NOMO-1 treated with DMSO at 0.1 percent for 48 hours (cell line): ENCODE measurements around the gene TMEM143.
"Not testable (repeated sequence)": the region's sequence is repeated elsewhere in the genome, so short reads cannot be mapped to it uniquely, and the experiment has no call there.

Experiments used
- DNase-seq: peaks from one replicate; lab custom pipeline; 2025; ENCODE audit not compliant: unreplicated experiment; lab: John Stamatoyannopoulos, UW

The TMEM143 gene

GRCh38 chr19:48297975-48298374, 65.8 kb downstream of the TMEM143 start:
- no peak for DNase-seq

- DNase-seq: no peak
Observed at GRCh38 chr19:48296963-48297734, 66.6 kb downstream of the TMEM143 start.

DNA sequence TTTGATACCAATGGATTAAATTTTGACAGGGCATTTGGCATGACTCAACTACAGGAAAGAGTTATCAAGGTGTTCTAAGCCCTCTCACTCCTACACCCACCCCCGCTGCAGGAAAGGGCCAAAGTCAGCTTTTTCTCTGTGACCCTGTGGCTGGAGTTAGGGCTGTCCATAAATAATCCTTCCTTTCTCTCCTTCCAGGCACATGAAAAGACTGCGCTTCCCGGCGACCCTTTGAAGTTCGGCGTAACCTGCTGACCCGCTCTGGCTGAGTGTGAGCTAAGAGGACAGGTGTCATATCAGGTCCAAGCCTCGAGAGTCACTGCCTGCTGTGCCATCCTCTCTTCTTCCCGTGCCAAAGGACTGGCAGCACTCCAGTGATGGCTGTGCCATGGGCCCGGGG, 68.3 kb downstream of the TMEM143 start:
- DNase-seq: no peak

DNA sequence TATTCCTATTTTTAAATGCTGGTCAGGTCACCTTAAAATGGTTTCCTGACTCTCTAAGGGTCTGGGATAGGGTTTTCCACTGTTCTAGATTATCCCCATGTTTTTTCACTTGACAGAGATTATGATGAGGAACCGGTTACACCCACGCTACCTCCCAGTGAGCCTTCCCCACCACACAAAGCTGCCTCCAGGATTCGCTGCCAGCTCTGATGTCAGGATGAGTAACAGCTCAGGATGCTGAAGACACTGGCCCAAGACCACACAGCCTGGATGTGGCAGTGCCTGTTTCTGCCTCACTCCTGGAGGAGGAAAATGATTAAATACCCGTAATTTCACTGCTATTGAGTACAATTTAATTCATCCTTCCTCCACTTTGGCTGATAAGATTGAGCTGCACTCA, 70.9 kb downstream of the TMEM143 start:
- no peak for DNase-seq

- not testable (repeated sequence) for DNase-seq
Observed at GRCh38 chr19:48291489-48291815, 72.3 kb downstream of the TMEM143 start.

GRCh38 chr19:48290771-48291488, 72.8 kb downstream of the TMEM143 start:
- DNase-seq: peak; percentile 31

DNA sequence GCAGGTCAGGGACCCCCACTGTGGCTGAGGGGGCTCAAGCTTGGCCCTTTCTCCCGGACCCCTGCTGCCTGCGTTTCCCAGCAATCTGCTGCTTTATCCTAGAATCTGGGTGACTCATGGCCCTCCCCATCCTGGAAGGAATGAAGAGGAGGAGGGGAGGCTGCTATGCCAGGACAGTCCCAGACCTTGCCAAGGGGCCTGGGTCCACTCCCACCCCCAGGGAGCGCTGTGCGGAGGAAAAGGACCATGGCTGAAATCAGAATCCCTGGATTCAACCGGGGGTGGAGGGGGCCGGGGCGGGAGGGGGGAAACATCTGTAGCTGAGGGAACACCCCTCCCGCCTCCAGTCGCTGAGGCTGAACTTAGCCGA, 73.4 kb downstream of the TMEM143 start:
- DNase-seq: no peak

DNA sequence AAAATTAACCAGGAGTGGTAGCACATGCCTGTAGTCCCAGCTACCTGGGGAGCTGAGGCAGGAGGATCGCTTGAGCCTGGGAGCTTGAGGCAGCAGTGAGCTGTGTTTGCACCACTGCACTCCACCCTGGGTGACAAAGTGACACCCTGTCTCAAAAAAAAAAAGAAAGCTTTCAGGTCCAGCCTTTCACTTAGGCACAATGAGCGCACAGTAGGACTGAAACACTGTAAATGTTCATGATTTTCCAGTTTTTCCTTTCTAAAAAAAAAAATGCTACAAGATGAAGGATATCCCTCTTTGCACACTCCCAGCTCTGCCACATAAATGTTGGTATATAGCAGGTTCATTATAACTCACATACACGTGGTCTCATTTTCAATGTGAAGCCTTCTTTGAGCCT, 76.0 kb downstream of the TMEM143 start:
- no peak for DNase-seq

DNA sequence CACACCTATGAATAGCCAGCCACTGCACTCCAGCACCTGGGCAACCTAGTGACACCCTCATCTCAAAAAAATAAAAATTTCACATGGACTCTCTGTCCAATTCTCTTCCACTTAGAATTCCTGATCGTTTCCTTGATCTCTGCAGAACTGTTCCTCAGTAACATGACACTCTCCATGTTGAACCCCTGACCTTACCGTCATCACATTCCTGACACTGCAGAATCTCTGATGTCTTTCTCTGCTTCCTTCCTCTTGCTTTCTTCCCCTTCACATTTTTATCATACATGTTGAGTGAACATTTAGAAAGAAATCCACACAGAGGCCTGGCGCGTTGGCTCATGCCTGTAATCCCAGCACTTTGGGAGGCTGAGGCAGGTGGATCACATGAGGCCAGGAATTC, 78.8 kb downstream of the TMEM143 start:
- no peak for DNase-seq

GRCh38 chr19:48283908-48284307, 79.8 kb downstream of the TMEM143 start:
- DNase-seq: no peak
